Endothelial cell of umbilical vein (primary cell): ENCODE measurements around the gene NMNAT3. TPM values are rescaled to one million over a fixed set of nuclear protein-coding genes. Genes with fewer than 3 reads are reported as not detected.

Source experiments
- BruUV-seq: library from RNA; stranded (reverse); fragments of 400-500 nt; replicated peaks from 2 replicates; lab custom pipeline; 2021; lab: Mats Ljungman, UMichigan
- CTCF ChIA-PET: fragments of 300-600, 350-600 bp; sonication (Branson Sonifier 250); formaldehyde crosslinking; loops from one replicate; lab custom pipeline; 2021; ENCODE audit warnings: antibody characterized with exemption, inconsistent platforms; lab: Charles Lee
- POLR2A ChIA-PET: fragments of 300-600, 350-600 bp; sonication (Branson Sonifier 250); formaldehyde crosslinking; loops from one replicate; lab custom pipeline; 2021; ENCODE audit warnings: antibody characterized with exemption, inconsistent platforms; lab: Charles Lee
- DNase-seq: peaks from one replicate; pipeline ENCODE4 v3.0.0-alpha.2; 2011; ENCODE audit warnings: low read depth, low spot score
- FAIRE-seq: peaks from 2 replicates; lab custom pipeline; 2011; peaks lifted over from hg19 to GRCh38; lab: Jason Lieb, UNC
- H2AFZ ChIP-seq: 2 replicates; pipeline ENCODE4 v1.6.0; 2012; ENCODE audit warnings: low read depth, low read length, control low read depth, inconsistent platforms
- H3K27ac ChIP-seq: 2 replicates; pipeline ENCODE4 v1.5.1; 2011; ENCODE audit warnings: low read depth, mild to moderate bottlenecking, control low read depth, low read length, moderate library complexity; ENCODE audit not compliant: insufficient read depth
- H3K27me3 ChIP-seq, 2 experiments: 2 replicates each; pipeline versions ENCODE4 v1.6.0 to v1.6.1; 2011; ENCODE audit warnings: low read length in 2 of 2, mixed read lengths in 1 of 2; ENCODE audit not compliant: control insufficient read depth in 2 of 2, insufficient read depth in 2 of 2
- H3K36me3 ChIP-seq, 2 experiments: 2 replicates in 1 of 2; 3 replicates in 1 of 2; pipeline ENCODE4 v1.5.1; 2011; ENCODE audit warnings: low read length in 2 of 2, mild to moderate bottlenecking in 1 of 2, moderate library complexity in 1 of 2; ENCODE audit not compliant: control insufficient read depth in 2 of 2, insufficient read depth in 2 of 2; ENCODE audit errors: extremely low read depth in 1 of 2
- H3K4me1 ChIP-seq: 3 replicates; pipeline ENCODE4 v1.5.1; 2011; ENCODE audit warnings: mild to moderate bottlenecking, low read length; ENCODE audit not compliant: control insufficient read depth, insufficient read depth; ENCODE audit errors: extremely low read depth
- H3K4me2 ChIP-seq: 2 replicates; pipeline ENCODE4 v1.6.1; 2011; ENCODE audit warnings: low read length, control low read depth, mixed read lengths; ENCODE audit not compliant: insufficient read depth
- H3K4me3 ChIP-seq, 3 experiments: fragments of 200-600 bp in 1 of 3; sonication (generic), shearing (Covaris generic) in 1 of 3; replicated peaks in 1 of 3; 2 replicates each; pipeline ENCODE4 v1.5.1; 2011 to 2016; ENCODE audit warnings: control low read depth in 3 of 3, low read length in 3 of 3, mild to moderate bottlenecking in 2 of 3, inconsistent platforms in 1 of 3, low read depth in 1 of 3, moderate library complexity in 1 of 3; ENCODE audit not compliant: insufficient read depth in 1 of 3
- H3K79me2 ChIP-seq: 2 replicates; pipeline ENCODE4 v1.6.0; 2012; ENCODE audit warnings: low read length, inconsistent platforms; ENCODE audit not compliant: control insufficient read depth, insufficient read depth
- H3K9ac ChIP-seq: replicated peaks from 2 replicates; pipeline ENCODE3; 2011; ENCODE audit warnings: low read length, control low read depth; ENCODE audit not compliant: insufficient read depth; ENCODE audit errors: extremely low read depth
- H3K9me1 ChIP-seq: replicated peaks from 3 replicates; pipeline ENCODE4 v1.6.0; 2011; ENCODE audit warnings: mild to moderate bottlenecking, low read length; ENCODE audit not compliant: control insufficient read depth, insufficient read depth; ENCODE audit errors: extremely low read depth
- H3K9me3 ChIP-seq: replicated peaks from 2 replicates; pipeline ENCODE4 v1.5.1; 2012; ENCODE audit warnings: low read length, inconsistent platforms; ENCODE audit not compliant: control insufficient read depth, insufficient read depth
- H4K20me1 ChIP-seq: replicated peaks from 2 replicates; pipeline ENCODE3; 2011; ENCODE audit warnings: mild to moderate bottlenecking, low read length; ENCODE audit not compliant: control insufficient read depth, insufficient read depth; ENCODE audit errors: extremely low read depth
- CTCF ChIP-seq, 2 donors: IDR thresholded peaks; 1 replicate in 1 of 2; 2 replicates in 1 of 2; pipeline ENCODE4 v1.5.1; 2011; ENCODE audit warnings: low read length in 2 of 2, mild to moderate bottlenecking in 2 of 2, moderate library complexity in 2 of 2, control low read depth in 1 of 2, inconsistent platforms in 1 of 2, low read depth in 1 of 2; ENCODE audit not compliant: insufficient read depth in 1 of 2; ENCODE audit errors: extremely low read depth in 1 of 2
- EZH2 ChIP-seq: IDR thresholded peaks from 2 replicates; pipeline ENCODE4 v1.6.1; 2012; ENCODE audit warnings: borderline replicate concordance, low read depth, mild to moderate bottlenecking, moderate library complexity, low read length, inconsistent platforms; ENCODE audit not compliant: severe bottlenecking
- FOS ChIP-seq: IDR thresholded peaks from 2 replicates; pipeline ENCODE4 v1.6.1; 2011; ENCODE audit warnings: mild to moderate bottlenecking, low read length, moderate library complexity, borderline replicate concordance; ENCODE audit not compliant: insufficient read depth
- GATA2 ChIP-seq: IDR thresholded peaks from 2 replicates; pipeline ENCODE4 v1.7.0; 2011; ENCODE audit warnings: low read depth, mild to moderate bottlenecking, moderate library complexity, mixed read lengths, low read length; ENCODE audit not compliant: insufficient read length, insufficient read depth
- JUN ChIP-seq: IDR thresholded peaks from 2 replicates; pipeline ENCODE4 v1.6.1; 2011; ENCODE audit warnings: borderline replicate concordance, low read depth; ENCODE audit not compliant: insufficient read length, insufficient read depth
- MYC ChIP-seq: IDR thresholded peaks from one replicate; pipeline ENCODE4 v1.6.1; 2011; ENCODE audit warnings: mild to moderate bottlenecking, low read depth, low read length
- POLR2A ChIP-seq: IDR thresholded peaks from 2 replicates; pipeline ENCODE4 v1.6.1; 2012; ENCODE audit warnings: low read depth, mild to moderate bottlenecking, control low read depth, low read length
- POLR2AphosphoS5 ChIP-seq: IDR thresholded peaks from 2 replicates; pipeline ENCODE4 v1.6.1; 2012; ENCODE audit warnings: low read depth, mild to moderate bottlenecking, control low read depth, low read length, moderate library complexity; ENCODE audit not compliant: insufficient read depth
- dilution Hi-C: fragments of 300-500 bp; cut with MboI; formaldehyde crosslinking; loops from one replicate; pipeline ENCODE4 v1.15.0; 2019; ENCODE audit warnings: low sequenced_read_pairs; ENCODE audit not compliant: extremely low pct_ligation_motif_present
- intact Hi-C: fragments of 100-400 bp; cut with micrococcal nuclease; formaldehyde crosslinking; loops from one replicate; pipeline ENCODE4 v1.10.0; 2022
- polyA plus RNA-seq, 4 experiments: library from polyadenylated mRNA; depleted of rRNA in 3 of 4; stranded (reverse) in 3 of 4; unstranded in 1 of 4; fragments of >200 nt; gene quantifications; 2 replicates each; pipeline versions ENCODE4 v1.2.1 to v1.2.3, GENCODE V29; 2011 to 2012; ENCODE audit warnings: missing spikeins in 1 of 4
- total RNA-seq: library from RNA; stranded (reverse); gene quantifications from 2 replicates; pipeline ENCODE4 v1.2.3, GENCODE V29; 2021
- TF ChIP-seq, protein P1 (sequence below): IDR thresholded peaks from 2 replicates; pipeline ENCODE4 v1.6.1; 2011; ENCODE audit not compliant: insufficient read depth, insufficient read length

Gene NMNAT3
- total and polyA plus RNA-seq, 2 donors (not counting 3 experiments of a cell fraction or from before 2014, with no cell fraction given) = 0.59 to 0.60 TPM

DNA sequence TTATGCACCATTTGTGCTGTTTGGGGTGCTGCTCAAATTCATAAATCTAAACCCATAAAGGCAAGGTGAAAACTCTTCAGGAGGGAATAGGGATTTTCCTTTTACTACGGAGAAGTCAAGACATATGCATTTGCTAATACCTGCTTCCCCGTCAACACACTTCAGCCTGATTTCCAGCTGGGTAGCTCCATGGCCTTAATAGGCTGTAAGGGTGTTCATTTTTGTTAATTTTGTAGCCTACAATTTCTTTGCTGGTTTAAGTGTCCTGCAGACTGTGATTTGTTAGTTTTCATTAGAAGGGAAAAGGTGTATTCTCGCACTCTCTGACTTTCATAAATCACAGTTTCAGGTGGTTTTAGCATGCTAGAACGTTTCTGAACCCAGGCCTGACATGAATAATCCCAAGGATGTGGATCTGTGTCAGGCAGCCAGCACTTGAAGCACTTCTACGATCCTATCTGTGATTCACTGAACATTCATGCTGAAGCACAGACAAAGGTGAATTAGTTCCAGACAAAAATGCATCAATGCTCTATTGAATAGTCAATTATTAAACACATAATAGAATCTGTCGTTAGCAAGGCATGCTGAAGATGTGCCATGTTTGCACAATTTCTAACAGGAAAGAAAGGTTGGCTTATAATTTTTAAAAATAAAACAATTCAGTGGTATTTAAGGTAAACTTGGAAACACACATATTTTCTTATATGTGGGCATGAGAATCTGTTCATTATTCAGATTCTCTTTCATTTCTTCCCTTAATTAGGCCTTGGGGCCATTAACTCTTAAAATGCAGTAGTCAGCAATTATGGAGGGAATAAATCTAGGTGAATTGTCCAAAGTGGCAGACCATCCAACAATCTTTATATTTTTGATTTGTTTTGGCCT lies 17.9 kb upstream of the NMNAT3 start:
- no peaks in the 10 kb centered on the region for H3K79me2 ChIP-seq
- H3K27ac ChIP-seq = no peak overlapping the region
- FAIRE-seq (no peak), DNase-seq (no peak)
- no peaks in the 10 kb centered on the region for H3K4me1 ChIP-seq
- BruUV-seq = no TSS peak
- ChIA-PET CTCF (no interaction called here), POLR2A (no interaction called here)
- no peak overlapping the region for H2AFZ ChIP-seq
- dilution Hi-C loops = no loop called here
- H3K4me3 ChIP-seq = no peak overlapping the region
- H3K27me3 ChIP-seq = no peaks in the 10 kb centered on the region
- no peaks in the 10 kb centered on the region for H3K36me3 ChIP-seq
- H3K9me1 ChIP-seq = no peaks in the 10 kb centered on the region
- intact Hi-C loops = no loop called here
- no peaks in the 10 kb centered on the region for H4K20me1 ChIP-seq
- H3K9me3 ChIP-seq = no peaks in the 10 kb centered on the region
- TF ChIP-seq MYC (no peak), FOS (no peak), POLR2A (no peak), GATA2 (no peak), POLR2AphosphoS5 (no peak), CTCF (IDR thresholded peaks at IDR 0.05; ENCODE audit: extremely low read depth in 1 of 2, insufficient read depth in 1 of 2, low read depth in 1 of 2, low read length in 2 of 2) (no peak), JUN (no peak), EZH2 (no peak)
- TF ChIP-seq, protein P1, sequence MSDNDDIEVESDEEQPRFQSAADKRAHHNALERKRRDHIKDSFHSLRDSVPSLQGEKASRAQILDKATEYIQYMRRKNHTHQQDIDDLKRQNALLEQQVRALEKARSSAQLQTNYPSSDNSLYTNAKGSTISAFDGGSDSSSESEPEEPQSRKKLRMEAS = no peak
- no peak overlapping the region for H3K9ac ChIP-seq
- no peak overlapping the region for H3K4me2 ChIP-seq
